Hepatocyte (in vitro differentiated cells): ENCODE results near the gene AGAP1. TPM values are rescaled to one million over a fixed set of nuclear protein-coding genes. Genes with fewer than 3 reads are reported as not detected.

Source experiments
- DNase-seq: peaks from one replicate; pipeline ENCODE4 v3.0.0-alpha.2; 2016; ENCODE audit warnings: low spot score
- H2AFZ ChIP-seq: fragments of 200-600 bp; sonication (generic); 2 replicates; pipeline ENCODE4 v1.6.0; 2016; ENCODE audit warnings: antibody characterized with exemption, mild to moderate bottlenecking
- H3K27ac ChIP-seq: fragments of 200-600 bp; sonication (generic); 2 replicates; pipeline ENCODE4 v1.5.1; 2016; ENCODE audit warnings: mild to moderate bottlenecking
- H3K27me3 ChIP-seq: fragments of 200-600 bp; sonication (generic); 2 replicates; pipeline ENCODE4 v1.6.1; 2016
- H3K36me3 ChIP-seq: fragments of 200-600 bp; sonication (generic); replicated peaks from 2 replicates; pipeline ENCODE4 v1.5.1; 2016; ENCODE audit warnings: low read depth; ENCODE audit not compliant: insufficient read depth
- H3K4me1 ChIP-seq: fragments of 200-600 bp; sonication (generic); 2 replicates; pipeline ENCODE4 v1.5.1; 2016; ENCODE audit warnings: mild to moderate bottlenecking, moderate library complexity; ENCODE audit not compliant: insufficient read depth
- H3K4me2 ChIP-seq: fragments of 200-600 bp; sonication (generic); 2 replicates; pipeline ENCODE4 v1.6.0; 2016
- H3K4me3 ChIP-seq: fragments of 200-600 bp; sonication (generic); 2 replicates; pipeline ENCODE4 v1.5.1; 2016; ENCODE audit warnings: mild to moderate bottlenecking
- H3K79me2 ChIP-seq: fragments of 200-600 bp; sonication (generic); 2 replicates; pipeline ENCODE4 v1.6.0; 2017; ENCODE audit warnings: mild to moderate bottlenecking
- H3K9me2 ChIP-seq: fragments of 200-600 bp; sonication (generic); replicated peaks from 2 replicates; pipeline ENCODE4 v1.6.0; 2017; ENCODE audit warnings: mild to moderate bottlenecking; ENCODE audit not compliant: insufficient read depth
- H3K9me3 ChIP-seq: fragments of 200-600 bp; sonication (generic); 2 replicates; pipeline ENCODE4 v1.5.1; 2016; ENCODE audit warnings: low read depth, mild to moderate bottlenecking
- H4K20me1 ChIP-seq: fragments of 200-600 bp; sonication (generic); 2 replicates; pipeline ENCODE4 v1.6.0; 2016; ENCODE audit warnings: mild to moderate bottlenecking; ENCODE audit not compliant: insufficient read depth, poor library complexity, severe bottlenecking
- CTCF ChIP-seq: fragments of 200-600 bp; sonication (generic); IDR thresholded peaks from 2 replicates; pipeline ENCODE4 v1.5.1; 2016; ENCODE audit warnings: antibody characterized with exemption, mild to moderate bottlenecking; ENCODE audit not compliant: poor library complexity
- EZH2 ChIP-seq: fragments of 200-600 bp; sonication (generic); IDR thresholded peaks from 2 replicates; pipeline ENCODE4 v1.6.1; 2016; ENCODE audit warnings: antibody characterized with exemption, mild to moderate bottlenecking, borderline replicate concordance
- EZH2phosphoT487 ChIP-seq: fragments of 200-600 bp; sonication (generic); IDR thresholded peaks from one replicate; pipeline ENCODE4 v1.6.1; 2018; ENCODE audit warnings: antibody characterized with exemption, mild to moderate bottlenecking, low read depth, moderate library complexity; ENCODE audit not compliant: unreplicated experiment, severe bottlenecking
- WGBS: methylation state at CpG from one replicate; pipeline ENCODE4 v1.1.6; 2016; ENCODE audit warnings: low lambda C conversion rate; ENCODE audit errors: missing lambda C conversion rate; 5-methylcytosine and 5-hydroxymethylcytosine counted together
- polyA plus RNA-seq: library from polyadenylated mRNA; unstranded; fragments of >200 nt; fragmentation: Nextera tagmentation; extraction: Ambion mirVana; gene quantifications from 2 replicates; pipeline ENCODE4 v1.2.1, GENCODE V29; 2016
- total RNA-seq: library from RNA; depleted of rRNA; stranded (reverse); fragments of >200 nt; gene quantifications from 2 replicates; pipeline ENCODE4 v1.2.3, GENCODE V29; 2014

Gene AGAP1
- total and polyA plus RNA-seq, 2 experiments from 2014 or later = 12.1 to 20.0 TPM

- Histone ChIP-seq H3K27me3 (no peaks in the 10 kb centered on the region), H2AFZ (no peak overlapping the region), H3K27ac (no peak overlapping the region), H3K9me3 (no peaks in the 10 kb centered on the region), H3K36me3 (no peaks in the 10 kb centered on the region), H4K20me1 (no peaks in the 10 kb centered on the region), H3K4me3 (no peak overlapping the region), H3K9me2 (no peaks in the 10 kb centered on the region), H3K4me2 (no peak overlapping the region), H3K4me1 (no peaks in the 10 kb centered on the region), H3K79me2 (no peaks in the 10 kb centered on the region)
- no peak for TF ChIP-seq EZH2phosphoT487
- no peak for TF ChIP-seq EZH2
- TF ChIP-seq CTCF = no peak
- DNase-seq = no peak
- WGBS = 91% methylated on average over 6 of the region's 6 CpGs
These were observed 342.0 kb downstream of the AGAP1 start for GRCh38 chr2:235835810-235836209.

GRCh38 chr2:235836491-235836911, 342.7 kb downstream of the AGAP1 start:
- H3K4me3 ChIP-seq = no peak overlapping the region
- H3K4me2 ChIP-seq = peak overlapping the region; percentile 5
- WGBS = 58% methylated on average over 7 of the region's 7 CpGs
- no peak overlapping the region for H3K27ac ChIP-seq
- no peaks in the 10 kb centered on the region for H3K9me3 ChIP-seq
- H3K36me3 ChIP-seq = no peaks in the 10 kb centered on the region
- no peaks in the 10 kb centered on the region for H3K9me2 ChIP-seq
- TF ChIP-seq EZH2phosphoT487 = no peak
- TF ChIP-seq EZH2 = no peak
- TF ChIP-seq CTCF = no peak
- no peaks in the 10 kb centered on the region for H3K27me3 ChIP-seq
- H4K20me1 ChIP-seq = no peaks in the 10 kb centered on the region
- H2AFZ ChIP-seq = no peak overlapping the region
- DNase-seq = no peak
- no peaks in the 10 kb centered on the region for H3K4me1 ChIP-seq
- H3K79me2 ChIP-seq = no peaks in the 10 kb centered on the region

- Histone ChIP-seq H3K9me3 (no peaks in the 10 kb centered on the region), H3K27ac (no peak overlapping the region), H3K36me3 (no peaks in the 10 kb centered on the region), H3K4me1 (no peaks in the 10 kb centered on the region), H3K4me2 (no peak overlapping the region), H3K27me3 (no peaks in the 10 kb centered on the region), H3K4me3 (no peak overlapping the region), H3K9me2 (no peaks in the 10 kb centered on the region), H3K79me2 (no peaks in the 10 kb centered on the region), H2AFZ (no peak overlapping the region), H4K20me1 (no peaks in the 10 kb centered on the region)
- no peak for DNase-seq
- TF ChIP-seq CTCF (no peak), EZH2 (no peak), EZH2phosphoT487 (no peak)
- 90% methylated on average over 11 of the region's 11 CpGs for WGBS
These were observed 345.4 kb downstream of the AGAP1 start for GRCh38 chr2:235839226-235839625.

GRCh38 chr2:235839974-235840373, 346.1 kb downstream of the AGAP1 start:
- Histone ChIP-seq H2AFZ (no peak overlapping the region), H4K20me1 (no peaks in the 10 kb centered on the region), H3K27me3 (no peaks in the 10 kb centered on the region), H3K79me2 (no peaks in the 10 kb centered on the region), H3K4me1 (no peaks in the 10 kb centered on the region), H3K4me2 (no peak overlapping the region), H3K27ac (no peak overlapping the region), H3K9me2 (no peaks in the 10 kb centered on the region), H3K9me3 (no peaks in the 10 kb centered on the region), H3K4me3 (no peak overlapping the region), H3K36me3 (no peaks in the 10 kb centered on the region)
- TF ChIP-seq CTCF = no peak
- no peak for DNase-seq
- WGBS = 96% methylated on average over 4 of the region's 4 CpGs
